GM19468 (cell line): ENCODE results near the gene PGM1.

ENCODE experiments used
- ATAC-seq: cut with Tn5 transposase; IDR thresholded peaks from one replicate; pipeline ENCODE4 v1.9.1; 2021; ENCODE audit warnings: mild to moderate bottlenecking, moderate library complexity, moderate number of reproducible peaks; ENCODE audit not compliant: unreplicated experiment; ENCODE audit errors: extremely low read depth

The PGM1 gene

DNA sequence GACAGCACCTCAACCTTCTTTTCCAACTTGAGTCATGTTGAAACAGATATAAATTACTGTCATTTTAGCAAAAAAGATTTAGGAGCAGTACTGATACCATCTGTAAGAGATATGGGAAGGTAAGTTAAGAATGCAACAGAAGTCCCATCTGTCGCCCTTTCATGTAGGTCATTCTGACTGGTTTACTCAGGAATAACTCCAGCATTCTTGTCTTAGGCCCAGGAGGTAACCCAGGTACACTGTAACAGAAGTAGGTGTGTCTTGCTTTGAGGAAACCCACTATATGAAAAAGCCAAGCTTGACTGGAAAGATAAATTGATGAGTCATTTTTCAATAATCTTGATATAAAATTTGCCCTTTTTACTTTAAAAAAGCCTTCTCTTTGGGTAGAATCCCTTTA is 35.4 kb downstream of the PGM1 start:
- no peak for ATAC-seq

DNA sequence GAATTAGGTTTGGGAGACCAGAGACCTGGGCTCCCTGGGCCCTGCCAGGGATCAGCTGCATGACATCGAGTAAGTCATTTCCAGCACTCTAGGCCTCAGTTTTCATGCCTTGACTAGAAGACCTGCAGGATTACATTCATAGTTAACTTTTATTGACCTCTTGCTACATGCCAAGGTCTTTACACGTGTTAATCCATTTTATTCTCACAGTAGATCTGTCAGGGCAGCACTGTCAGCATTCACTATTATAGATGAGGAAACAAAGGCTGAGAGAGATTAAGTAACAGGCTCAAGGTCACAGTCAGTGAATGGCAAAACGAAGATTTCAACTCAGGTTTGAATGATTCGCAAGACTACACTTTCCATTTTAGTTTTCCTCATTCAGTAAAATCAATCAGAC is 37.0 kb downstream of the PGM1 start:
- ATAC-seq = no peak

DNA sequence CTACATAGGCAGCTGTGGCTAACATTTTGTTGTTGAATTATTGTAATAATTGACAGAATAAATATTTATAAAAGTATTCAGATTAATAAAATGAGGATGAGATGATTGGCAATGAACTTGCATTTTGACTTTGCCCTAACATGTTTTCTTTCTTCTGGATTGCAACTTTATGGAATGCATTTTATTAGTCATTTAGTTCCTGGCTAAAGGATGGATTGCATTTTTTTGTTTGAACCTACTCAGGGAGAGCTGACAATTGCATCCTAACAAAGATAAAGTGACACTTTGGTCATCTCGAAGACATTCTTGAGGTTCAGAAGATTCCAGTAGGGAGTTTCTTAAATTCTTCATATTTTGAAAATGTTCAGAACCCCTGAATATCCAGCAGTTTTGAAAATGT is 37.5 kb downstream of the PGM1 start:
- no peak for ATAC-seq

DNA sequence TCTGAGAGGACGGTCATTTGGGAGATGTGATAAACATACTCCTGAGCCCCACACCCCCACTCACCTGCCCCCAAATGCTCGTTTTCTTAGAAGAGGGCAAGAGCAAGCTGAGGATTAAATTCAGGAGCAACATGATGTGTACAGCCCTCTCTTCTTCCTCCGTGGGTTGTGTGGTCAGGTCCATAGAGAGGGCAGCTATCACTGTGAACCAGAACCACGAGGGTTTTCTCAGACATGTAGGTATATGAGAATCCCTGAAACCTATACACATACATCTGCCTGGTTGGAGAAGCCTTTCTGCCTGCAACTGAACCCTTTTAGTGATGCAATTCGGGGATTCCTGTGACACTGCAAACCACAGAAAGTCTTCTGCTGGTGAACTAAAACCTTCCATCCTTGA is 38.9 kb downstream of the PGM1 start:
- ATAC-seq = no peak

DNA sequence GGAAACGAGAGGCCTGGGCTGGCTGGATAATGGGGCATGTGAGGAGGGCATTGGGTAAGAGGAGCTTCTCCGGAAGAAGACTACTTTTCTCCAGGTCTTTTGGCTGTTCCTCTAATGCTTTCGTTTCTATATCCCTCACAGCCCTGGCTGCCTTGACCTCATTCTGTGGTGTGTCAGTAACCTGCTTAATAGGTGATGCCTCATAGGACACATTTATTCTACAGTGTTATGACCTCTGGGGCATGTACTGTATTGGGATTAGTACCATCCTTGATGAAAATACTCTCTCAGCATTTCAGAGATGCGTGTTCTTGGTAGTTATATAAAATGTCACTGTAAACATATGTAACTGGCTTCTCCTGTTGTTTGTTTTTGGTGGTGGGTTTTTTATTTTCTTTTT is 40.1 kb downstream of the PGM1 start:
- ATAC-seq = no peak

DNA sequence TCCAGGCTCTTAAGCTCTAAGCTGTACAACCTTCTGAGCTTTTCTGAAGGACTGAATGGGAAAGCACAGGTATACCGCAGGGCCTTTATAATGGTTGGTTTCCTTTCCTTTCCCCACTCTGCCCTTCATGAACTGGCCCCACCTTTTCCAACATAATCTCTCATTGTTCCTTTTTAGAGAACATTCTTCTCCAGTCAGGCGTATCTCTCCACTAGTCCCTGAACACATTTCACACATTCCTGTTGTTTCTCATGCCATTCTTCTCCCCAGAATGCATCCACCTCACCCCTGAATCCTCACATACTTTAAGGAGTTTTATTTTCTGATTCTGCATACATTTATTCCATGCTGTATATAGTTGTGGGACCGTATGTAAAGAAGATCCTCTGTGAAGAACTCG is 41.3 kb downstream of the PGM1 start:
- no peak for ATAC-seq

DNA sequence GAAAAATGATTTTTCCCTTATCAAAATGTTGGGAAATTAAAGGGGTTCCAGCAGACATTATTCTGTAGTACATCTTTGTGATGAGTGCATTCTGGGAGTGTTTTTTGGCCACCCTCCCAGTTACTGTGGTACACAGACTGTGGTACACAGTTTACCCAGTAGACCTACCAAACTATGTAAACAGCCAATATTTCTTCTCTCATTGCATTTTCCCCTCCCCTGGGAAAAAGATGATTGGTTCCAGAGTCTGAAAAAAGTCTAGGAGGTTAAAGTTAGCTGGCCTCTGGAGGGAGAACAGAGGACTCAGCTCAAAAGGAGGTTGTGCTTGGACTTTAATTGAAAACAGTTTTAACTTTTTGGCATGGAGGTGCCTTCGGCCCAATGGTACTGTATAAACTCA is 42.5 kb downstream of the PGM1 start:
- no peak for ATAC-seq

DNA sequence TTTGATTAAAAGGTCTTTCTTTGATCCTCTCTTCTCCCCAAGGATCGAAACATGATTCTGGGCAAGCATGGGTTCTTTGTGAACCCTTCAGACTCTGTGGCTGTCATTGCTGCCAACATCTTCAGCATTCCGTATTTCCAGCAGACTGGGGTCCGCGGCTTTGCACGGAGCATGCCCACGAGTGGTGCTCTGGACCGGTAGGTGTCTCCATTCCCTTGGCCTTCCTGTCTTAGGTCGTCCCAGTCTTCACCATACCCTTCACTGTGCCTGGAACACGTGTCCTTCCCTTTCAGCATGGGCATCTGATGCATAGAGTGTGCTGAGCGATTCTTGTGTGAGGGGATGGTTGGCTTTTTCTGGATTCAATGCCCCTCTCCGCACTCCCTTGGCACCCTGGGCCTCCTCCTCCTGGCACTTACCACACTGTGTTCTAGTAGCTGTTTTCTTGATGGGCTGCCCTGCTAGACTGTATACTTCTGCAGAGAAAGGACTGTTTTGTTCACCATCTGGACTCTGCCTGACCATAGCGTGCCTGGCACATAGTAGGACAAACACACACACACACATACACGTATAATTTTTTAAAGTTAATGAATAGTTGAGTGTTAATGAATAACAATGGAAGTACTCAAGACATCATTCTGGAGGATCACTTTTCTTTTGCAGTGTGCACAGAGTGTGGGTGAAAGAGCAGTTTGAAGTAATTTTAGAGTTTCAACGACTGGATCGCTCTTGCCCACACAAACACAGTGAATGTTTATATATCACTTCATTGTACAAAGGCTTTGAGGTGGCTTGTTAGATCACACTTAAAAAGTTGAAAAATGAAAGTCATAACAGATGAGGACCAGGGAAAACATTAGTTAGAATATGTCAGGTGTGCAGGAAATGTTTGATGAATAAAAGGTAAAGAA is 43.2 kb downstream of the PGM1 start:
- no peak for ATAC-seq

DNA sequence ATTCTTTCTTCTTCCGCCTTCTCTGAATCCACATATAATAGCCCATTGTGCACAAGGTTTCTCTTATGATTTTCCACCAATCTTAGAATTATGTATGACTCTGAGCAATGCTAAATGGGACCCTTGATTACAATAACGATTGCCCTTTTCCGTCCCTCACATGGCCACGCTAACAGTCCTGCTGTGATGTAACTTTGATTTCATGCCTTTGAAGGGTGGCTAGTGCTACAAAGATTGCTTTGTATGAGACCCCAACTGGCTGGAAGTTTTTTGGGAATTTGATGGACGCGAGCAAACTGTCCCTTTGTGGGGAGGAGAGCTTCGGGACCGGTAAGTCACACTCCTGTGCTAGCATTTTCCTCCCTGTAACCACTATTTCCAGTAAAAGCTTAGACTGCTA is 45.3 kb downstream of the PGM1 start:
- no peak for ATAC-seq

DNA sequence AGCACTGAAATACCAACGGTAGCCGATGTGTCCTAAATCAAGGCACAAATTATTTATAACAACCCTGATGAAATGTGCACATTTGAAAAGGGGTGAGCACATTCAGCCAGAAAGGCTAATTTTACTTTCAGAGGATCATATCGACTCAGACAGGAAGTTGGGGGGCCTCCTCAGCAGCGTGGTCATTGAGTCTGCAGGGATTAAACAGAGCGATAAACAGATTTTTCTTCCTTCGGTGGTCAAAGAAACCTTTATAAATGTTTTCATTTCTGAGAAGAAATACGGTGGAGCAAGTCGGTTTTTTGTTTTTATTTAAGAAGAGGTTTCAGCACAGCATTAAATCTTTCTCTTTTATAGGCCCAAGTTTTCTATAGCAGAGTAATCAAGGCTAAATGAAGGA is 45.7 kb downstream of the PGM1 start:
- no peak for ATAC-seq

DNA sequence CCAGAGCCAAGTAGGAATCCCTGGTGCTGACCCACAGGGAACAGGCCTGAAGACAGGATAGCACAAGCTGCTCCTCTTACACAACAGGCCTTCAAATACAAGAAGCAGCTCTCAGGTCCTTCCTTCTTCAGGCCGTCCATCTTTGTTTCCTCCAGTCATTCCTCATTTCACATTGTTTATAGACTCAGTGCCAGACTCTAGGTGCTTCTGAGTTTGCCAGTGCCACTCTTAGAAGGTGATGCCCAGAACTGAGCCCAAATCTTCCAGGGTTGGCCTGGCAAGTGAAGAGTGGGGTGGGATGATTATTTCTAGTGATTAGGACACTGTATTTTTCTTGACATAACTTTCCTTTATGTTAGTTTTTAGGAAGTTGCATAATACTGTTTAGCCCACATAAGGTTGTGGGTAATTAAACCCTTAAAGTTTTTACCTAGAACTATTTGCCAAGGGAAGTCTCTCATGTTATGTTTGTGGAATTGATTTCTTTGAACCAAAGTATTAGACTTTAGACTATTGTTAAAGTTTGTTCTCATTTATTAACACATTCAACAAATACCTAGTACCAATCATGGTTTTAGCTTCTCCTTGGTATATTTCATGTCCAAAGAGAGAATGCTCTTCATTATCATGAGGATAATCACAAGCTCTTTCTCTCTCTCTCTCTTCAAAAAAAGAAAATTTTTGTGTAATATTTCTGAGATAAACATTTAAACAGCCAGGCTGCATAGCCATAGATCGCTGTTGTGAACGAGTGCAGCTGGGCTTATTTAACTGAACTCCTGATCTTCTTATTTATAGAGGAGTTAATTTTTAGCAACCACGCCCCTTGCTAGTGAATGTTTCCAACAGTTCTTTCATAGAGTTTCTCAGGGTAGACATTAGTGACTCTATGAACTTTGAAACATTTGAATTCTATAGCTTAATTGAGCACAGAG is 47.7 kb downstream of the PGM1 start:
- no peak for ATAC-seq

DNA sequence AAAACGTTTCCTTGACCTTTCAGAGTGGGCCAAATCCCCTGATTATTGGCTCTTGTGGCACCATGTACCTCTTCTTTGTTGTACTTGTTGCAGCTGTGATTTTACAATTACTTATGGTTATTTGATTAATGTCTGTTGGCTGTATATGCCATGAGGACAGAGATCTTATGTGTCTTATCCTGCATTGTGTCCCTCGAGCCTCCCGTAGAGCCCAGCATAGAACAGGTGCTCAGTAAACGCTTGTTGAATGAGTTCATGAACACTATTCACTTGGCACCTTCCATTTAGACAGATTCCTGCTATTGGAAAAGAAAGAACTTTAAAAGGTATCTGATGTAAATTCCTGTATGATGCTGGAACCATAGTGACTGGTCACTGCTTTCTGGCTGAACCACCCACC is 48.4 kb downstream of the PGM1 start:
- no peak for ATAC-seq

DNA sequence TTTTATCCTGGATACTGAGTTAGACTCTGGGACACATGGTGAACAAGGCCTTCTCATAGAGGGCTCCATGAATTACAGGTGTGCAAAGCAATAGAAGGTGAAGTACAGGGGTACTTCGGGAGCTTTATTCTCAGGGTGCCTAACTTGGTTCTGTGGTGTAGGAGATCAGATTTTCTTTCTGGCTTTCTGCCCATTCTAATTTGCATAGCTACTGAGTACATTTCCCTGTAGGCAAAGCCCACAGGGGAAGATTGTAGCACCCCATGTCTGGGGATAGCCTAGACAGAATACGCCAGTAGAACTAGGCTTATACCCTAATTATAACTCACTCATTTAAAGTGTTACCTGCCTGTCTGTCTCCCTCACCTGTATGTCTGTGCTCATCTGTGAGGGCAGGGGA is 49.7 kb downstream of the PGM1 start:
- no peak for ATAC-seq

DNA sequence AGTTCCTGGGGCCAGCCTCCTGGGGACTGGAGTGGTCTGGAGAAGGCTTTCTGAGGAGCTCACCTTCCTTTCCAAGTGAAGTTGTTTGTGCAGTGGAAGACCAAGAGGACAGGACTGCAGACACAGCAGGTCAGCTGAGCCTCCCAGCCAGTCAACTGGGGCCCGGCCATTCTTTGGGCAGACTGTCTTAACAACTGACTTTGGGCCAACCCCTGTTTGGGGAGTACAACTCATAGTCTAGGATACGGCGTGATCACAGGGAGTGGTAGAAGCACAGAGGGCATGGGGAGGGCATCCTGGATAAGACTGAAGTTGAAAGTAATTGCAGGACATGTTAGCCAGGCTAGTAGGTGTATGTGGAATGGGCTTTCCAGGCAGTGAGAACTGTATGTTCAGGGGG is 50.3 kb downstream of the PGM1 start:
- no peak for ATAC-seq

DNA sequence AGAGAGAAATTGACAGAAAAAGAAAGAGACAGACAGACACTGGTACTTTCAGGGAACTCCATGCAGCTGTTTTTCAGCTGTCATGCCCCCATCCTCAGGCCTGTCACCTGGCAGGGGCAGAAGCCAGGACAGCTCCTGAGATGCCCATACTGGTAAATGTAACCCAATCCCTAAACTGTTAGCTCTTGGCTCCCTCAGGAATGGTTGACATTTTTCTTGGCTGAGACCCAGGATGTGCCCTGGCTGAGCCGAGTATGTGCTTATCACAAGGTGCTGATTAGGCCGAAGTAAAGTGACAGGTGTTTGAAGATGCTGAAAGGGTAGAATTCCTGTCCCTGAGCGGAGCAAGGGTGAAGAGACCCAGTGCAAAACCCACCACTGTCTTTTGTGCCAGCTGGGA is 50.7 kb downstream of the PGM1 start:
- ATAC-seq = no peak

DNA sequence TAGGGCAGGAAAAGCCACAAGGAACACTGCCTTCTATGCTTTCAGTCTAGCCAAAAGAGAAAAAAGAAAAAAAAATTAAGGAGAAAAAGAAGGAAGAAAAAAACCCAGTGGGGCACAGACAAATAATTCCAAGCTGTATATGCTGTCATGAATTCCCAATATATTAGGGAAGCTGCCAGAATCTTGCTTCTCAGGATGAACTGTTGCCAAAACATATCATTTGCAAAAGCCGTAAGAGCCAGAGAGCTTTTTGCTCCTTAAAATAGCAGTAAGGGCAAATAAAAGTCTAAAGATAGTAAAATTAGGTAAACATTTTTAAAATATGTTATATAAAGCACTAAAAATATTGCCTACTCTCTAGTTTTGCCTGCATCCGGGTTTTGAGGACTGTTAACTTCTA is 52.1 kb downstream of the PGM1 start:
- no peak for ATAC-seq

DNA sequence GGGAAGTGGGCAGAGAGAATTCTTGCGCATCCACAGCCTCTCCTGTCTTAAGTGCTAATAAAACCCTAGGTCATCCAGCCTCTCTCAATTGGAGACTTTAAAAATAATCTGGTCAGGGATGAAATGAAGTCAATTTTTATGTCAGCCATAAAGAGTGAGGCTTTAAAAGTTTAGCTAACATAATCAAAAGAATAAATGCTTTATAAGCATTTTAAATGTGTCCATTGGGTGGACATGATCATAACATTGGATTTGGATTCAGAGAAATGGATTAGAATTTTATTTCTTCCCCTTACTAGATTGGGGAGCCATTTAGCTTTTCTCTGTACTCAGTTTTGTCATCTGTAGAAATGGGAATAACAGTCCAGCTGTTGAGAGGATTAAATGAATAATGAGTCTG is 55.5 kb downstream of the PGM1 start:
- no peak for ATAC-seq

DNA sequence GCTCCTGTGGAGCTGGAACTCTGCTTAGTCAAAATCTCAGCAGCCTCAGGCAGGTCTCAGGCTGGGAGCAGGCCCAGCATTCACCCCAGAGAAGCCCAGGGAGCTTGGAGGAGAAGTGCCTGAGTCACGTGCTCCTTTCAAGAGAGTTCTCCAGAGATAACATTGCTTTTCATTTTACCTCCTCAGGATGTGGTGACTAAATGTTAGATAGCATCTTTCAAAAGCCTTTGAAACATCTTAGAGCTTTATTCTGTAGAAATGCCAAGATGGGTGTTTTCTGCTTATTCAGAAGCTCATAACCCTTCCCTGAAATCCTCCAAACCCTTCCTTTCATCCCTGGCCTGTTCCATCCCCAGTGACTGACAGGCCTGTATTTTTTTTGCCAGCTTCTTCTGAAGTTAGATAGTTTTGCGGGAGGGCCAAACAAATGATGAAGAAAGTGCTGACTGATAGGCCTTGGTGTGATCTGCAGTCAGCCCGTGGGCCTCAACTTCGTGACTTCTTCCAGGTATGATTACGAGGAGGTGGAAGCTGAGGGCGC is 58.0 kb downstream of the PGM1 start:
- ATAC-seq = no peak

DNA sequence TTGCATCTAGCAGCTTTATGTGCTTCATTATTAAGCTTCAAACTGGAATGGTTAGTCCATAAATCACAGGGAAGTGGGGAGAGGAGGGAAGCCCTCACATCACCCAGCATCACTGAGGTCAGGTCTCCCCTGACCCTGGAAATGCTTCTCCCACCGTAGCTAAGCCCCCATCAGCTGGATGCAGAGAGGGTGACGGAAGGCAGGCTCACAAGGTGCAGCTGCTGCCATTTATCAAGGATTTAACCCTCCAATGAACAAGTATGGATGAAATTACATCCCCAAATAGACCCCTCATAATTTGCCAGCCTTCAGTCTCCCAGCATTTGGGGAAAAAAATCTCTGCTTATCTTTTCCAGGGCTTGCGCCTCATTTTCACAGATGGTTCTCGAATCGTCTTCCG is 60.8 kb downstream of the PGM1 start:
- no peak for ATAC-seq

DNA sequence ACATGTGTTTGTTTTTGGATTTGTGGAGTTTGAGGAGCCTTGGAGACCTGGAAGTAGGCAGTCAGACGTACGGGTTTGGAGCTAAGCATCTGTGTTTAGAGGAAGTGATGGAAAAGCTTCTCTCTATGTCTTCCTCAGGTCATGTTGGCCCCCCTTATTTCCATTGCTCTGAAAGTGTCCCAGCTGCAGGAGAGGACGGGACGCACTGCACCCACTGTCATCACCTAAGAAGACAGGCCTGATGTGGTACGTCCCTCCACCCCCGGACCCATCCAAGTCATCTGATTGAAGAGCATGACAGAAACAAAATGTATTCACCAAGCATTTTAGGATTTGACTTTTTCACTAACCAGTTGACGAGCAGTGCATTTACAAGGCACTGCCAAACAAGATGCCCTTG is 66.2 kb downstream of the PGM1 start:
- no peak for ATAC-seq
